Duodenal mucosa (tissue), 2 donors: ENCODE data around the gene RPE65.

Source experiments
- H3K27ac ChIP-seq: one replicate; pipeline ENCODE4 v1.7.0; 2013; ENCODE audit warnings: low read depth, low read length
- H3K27me3 ChIP-seq, 2 donors: one replicate each; pipeline ENCODE4 v1.7.0; 2013; ENCODE audit warnings: low read length in 2 of 2, control low read depth in 1 of 2; ENCODE audit not compliant: insufficient read depth in 2 of 2, control insufficient read depth in 1 of 2
- H3K36me3 ChIP-seq, 2 donors: one replicate each; pipeline ENCODE4 v1.7.0; 2013; ENCODE audit warnings: low read length in 2 of 2, control low read depth in 1 of 2; ENCODE audit not compliant: insufficient read depth in 2 of 2, control insufficient read depth in 1 of 2
- H3K4me1 ChIP-seq, 2 donors: one replicate each; pipeline ENCODE4 v1.7.0; 2013; ENCODE audit warnings: low read length in 2 of 2, control low read depth in 1 of 2; ENCODE audit not compliant: insufficient read depth in 2 of 2, control insufficient read depth in 1 of 2
- H3K4me3 ChIP-seq, 2 donors: one replicate each; pipeline ENCODE4 v1.7.0; 2013; ENCODE audit warnings: low read length in 2 of 2, low read depth in 1 of 2
- H3K9ac ChIP-seq, 2 donors: one replicate each; pipeline ENCODE4 v1.7.0; 2013; ENCODE audit warnings: low read length in 2 of 2, low read depth in 1 of 2
- H3K9me3 ChIP-seq, 2 donors: one replicate each; pipeline ENCODE4 v1.7.0; 2013; ENCODE audit warnings: low read length in 2 of 2, control low read depth in 1 of 2; ENCODE audit not compliant: control insufficient read depth in 1 of 2

RPE65 gene

DNA sequence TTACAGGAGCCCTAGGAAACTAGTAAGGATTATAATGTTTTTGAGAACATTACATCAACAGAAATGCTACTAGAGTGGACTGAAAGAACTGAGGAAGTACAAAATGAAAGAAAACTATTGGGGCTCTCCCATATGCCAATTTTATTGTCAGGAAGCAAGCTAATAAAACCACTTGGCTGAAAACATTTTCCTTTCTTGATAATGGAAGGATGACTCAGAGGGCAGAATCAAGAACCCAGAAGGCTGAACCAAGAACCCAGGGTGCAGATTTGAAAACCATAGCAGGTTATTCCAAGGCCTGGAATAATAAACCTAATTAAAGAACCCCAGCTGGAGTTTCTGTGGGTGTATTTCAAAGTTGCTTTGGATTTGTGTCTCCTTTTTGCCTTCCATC is 70.7 kb downstream of the RPE65 start:
- Histone ChIP-seq H3K9ac (no peak overlapping the region), H3K27ac (no peak overlapping the region), H3K4me3 (no peak overlapping the region), H3K27me3 (no peaks in the 10 kb centered on the region), H3K9me3 (no peaks in the 10 kb centered on the region), H3K4me1 (peaks cover 0 to 11% of the 10 kb centered on the region in 2 donors), H3K36me3 (no peaks in the 10 kb centered on the region)
